ENCODE data around the gene SPACA9.
A peak's percentile ranks its signal among the peaks of the same experiment; 100 is the strongest.

The SPACA9 gene

DNA sequence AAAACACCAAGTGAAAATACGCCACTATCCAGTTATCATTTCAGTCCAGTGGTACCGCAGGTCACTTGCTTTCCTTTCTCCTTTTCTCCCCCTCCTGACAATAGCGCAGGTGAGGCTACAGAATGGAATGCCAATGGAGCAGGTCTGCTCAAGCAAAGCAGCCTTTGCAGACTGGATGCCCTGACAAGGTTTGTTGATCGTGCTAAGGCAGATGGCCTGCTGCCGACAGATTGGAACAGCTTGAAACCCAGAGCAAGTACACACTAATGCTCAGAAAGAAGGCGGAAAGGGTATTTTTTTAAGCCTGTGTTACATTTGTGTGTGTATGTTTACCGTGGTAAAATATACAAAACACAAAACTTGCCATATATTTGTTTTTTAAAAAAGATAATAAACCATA is 19.4 kb downstream of the SPACA9 start:
- DNase-seq, result no peak
- Histone ChIP-seq H2BK5ac (ENCODE audit: low read length) (no peak overlapping the region), H3K4me2 (ENCODE audit: low read length) (no peak overlapping the region), H4K5ac (ENCODE audit: low read length) (no peak overlapping the region), H3K36me3 (ENCODE audit: control insufficient read depth, insufficient read depth, low read length) (peaks cover 10% of the 10 kb centered on the region), H3K79me2 (ENCODE audit: control insufficient read depth, insufficient read depth, low read length) (no peaks in the 10 kb centered on the region), H3K9ac (ENCODE audit: low read length) (no peak overlapping the region), H3K27me3 (ENCODE audit: insufficient read depth, low read length, poor library complexity) (no peaks in the 10 kb centered on the region), H3K79me1 (ENCODE audit: low read length) (no peaks in the 10 kb centered on the region), H3K4me1 (ENCODE audit: control insufficient read depth, low read depth, low read length) (no peaks in the 10 kb centered on the region), H3K18ac (ENCODE audit: low read length) (no peak overlapping the region), H3K23ac (ENCODE audit: low read length) (no peak overlapping the region), H2AK5ac (ENCODE audit: low read length) (no peak overlapping the region), H2BK15ac (replicated peaks; ENCODE audit: low read depth) (no peak overlapping the region), H3K56ac (ENCODE audit: low read length) (no peak overlapping the region), H3K4me3 (ENCODE audit: low read length) (no peak overlapping the region), H3K27ac (ENCODE audit: low read depth, low read length) (no peak overlapping the region), H2BK120ac (ENCODE audit: low read depth, low read length) (no peak overlapping the region), H4K8ac (ENCODE audit: low read depth, low read length) (no peak overlapping the region), H3K4ac (ENCODE audit: low read depth, low read length) (no peak overlapping the region)
- no CpG with 5 or more reads among the region's 7 CpGs for WGBS (ENCODE audit: extremely low coverage, insufficient coverage, low lambda C conversion rate)

DNA sequence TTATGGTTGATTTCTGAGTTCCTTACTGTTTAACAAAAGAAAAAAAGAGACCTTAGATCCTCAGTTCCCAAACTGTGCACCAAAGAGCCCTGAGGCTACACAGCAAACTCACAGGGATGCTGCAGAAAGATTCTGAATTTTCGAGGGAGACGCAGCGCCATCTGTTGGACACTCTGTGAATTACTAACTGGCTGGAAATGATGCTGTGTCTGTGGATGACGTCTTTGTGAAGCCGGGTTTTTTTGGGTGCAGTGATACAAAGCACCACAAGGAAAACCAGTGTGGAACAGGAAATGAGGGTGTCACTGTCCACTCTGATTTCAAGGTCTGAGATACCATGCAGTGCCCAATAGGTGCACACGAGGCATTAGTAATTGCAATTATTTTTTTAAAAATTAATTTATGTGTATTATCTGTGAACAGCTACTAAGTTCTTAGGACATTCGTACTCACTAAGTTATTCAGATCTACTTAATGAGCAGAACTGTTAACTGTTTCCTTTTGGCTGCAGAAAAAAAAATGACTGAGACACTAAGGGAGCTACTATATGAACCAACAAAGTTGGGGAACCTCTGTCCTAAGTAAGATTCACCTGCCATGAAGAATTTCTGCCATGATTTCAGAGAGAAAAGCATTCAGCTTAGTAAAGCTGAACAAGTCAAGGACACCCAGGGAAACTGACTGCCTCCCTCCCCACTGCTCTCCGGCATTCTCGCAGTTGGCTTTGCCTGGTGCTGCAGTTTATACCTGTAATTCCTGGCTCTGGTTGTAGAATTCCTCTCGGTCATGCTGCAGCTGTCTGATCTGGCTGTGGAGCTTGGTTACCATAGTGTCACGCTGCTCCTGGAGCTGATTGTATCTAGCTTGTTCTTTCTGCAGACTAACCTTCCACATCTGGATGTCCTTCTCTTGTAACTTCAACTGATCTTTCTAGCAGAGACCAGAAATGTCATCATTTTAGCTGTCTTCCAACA is 23.4 kb downstream of the SPACA9 start:
- H3K27ac ChIP-seq (ENCODE audit: low read depth, low read length), result no peak overlapping the region

DNA sequence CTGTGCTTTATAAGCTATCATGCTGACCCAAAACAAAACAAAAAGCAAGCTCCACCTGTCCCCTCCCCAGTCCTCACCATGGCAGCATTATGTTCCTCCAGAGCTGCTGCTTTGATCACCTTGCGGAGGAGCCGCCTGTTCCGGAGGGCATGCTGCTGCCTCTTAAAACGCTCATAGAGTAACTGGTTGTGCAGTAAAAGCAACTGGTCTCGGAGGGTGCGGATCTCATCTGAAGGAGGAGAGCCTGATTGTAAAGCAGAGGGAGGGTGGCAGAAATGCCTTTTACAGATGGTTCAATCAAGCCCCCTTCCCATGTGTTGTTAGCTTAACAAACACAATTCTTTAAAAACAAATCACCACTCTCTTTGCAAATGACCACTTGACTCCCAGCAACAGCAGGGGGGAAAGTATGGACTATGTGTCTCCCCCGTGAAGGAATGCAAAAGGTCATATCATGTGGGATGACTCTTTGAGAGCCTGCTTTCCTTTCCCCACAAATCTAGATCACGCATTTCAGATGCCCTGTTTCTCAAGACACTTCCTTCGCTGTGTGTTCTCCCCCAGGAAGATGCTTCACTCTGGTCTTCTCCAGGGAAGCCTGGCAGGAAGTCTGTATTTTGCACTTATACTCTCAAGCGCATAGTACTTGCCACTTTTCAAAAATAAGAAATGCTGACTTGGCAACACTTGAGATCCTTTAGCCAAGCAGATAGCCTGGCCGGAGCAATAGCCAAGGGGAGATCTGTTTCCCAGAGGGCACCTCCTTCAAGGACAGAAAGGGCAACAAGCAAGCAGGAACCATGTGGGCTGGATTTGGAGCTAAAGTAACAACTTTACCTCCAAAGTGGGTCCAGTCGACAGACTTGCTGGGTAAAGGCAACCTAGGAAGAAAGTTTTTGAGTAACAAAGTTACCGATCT is 25.1 kb downstream of the SPACA9 start:
- Histone ChIP-seq H3K27me3 (ENCODE audit: insufficient read depth, low read length, poor library complexity) (no peaks in the 10 kb centered on the region), H2BK15ac (replicated peaks; ENCODE audit: low read depth) (no peak overlapping the region), H3K23ac (ENCODE audit: low read length) (no peak overlapping the region), H4K5ac (ENCODE audit: low read length) (no peak overlapping the region), H2BK5ac (ENCODE audit: low read length) (no peak overlapping the region), H2BK120ac (ENCODE audit: low read depth, low read length) (no peak overlapping the region), H4K8ac (ENCODE audit: low read depth, low read length) (no peak overlapping the region), H3K36me3 (ENCODE audit: control insufficient read depth, insufficient read depth, low read length) (peaks cover 4% of the 10 kb centered on the region), H3K18ac (ENCODE audit: low read length) (no peak overlapping the region), H3K9ac (ENCODE audit: low read length) (no peak overlapping the region), H2AK5ac (ENCODE audit: low read length) (no peak overlapping the region), H3K4ac (ENCODE audit: low read depth, low read length) (no peak overlapping the region), H3K4me3 (ENCODE audit: low read length) (no peak overlapping the region), H3K56ac (ENCODE audit: low read length) (no peak overlapping the region), H3K4me1 (ENCODE audit: control insufficient read depth, low read depth, low read length) (no peaks in the 10 kb centered on the region), H3K79me1 (ENCODE audit: low read length) (no peaks in the 10 kb centered on the region), H3K4me2 (ENCODE audit: low read length) (no peak overlapping the region), H3K79me2 (ENCODE audit: control insufficient read depth, insufficient read depth, low read length) (no peaks in the 10 kb centered on the region), H3K27ac (ENCODE audit: low read depth, low read length) (no peak overlapping the region)
- WGBS (ENCODE audit: extremely low coverage, insufficient coverage, low lambda C conversion rate), result no CpG with 5 or more reads among the region's 13 CpGs
- DNase-seq, result peak; percentile 39

More for the DNA sequence above, 23.4 kb downstream of the SPACA9 start:
- no peak overlapping the region for H3K4ac ChIP-seq (ENCODE audit: low read depth, low read length)
- no peaks in the 10 kb centered on the region for H3K79me1 ChIP-seq (ENCODE audit: low read length)
- no peaks in the 10 kb centered on the region for H3K79me2 ChIP-seq (ENCODE audit: control insufficient read depth, insufficient read depth, low read length)
- H3K4me2 ChIP-seq (ENCODE audit: low read length), result no peak overlapping the region
- H2BK120ac ChIP-seq (ENCODE audit: low read depth, low read length), result no peak overlapping the region
- no peak overlapping the region for H4K5ac ChIP-seq (ENCODE audit: low read length)
- peaks cover 4% of the 10 kb centered on the region for H3K36me3 ChIP-seq (ENCODE audit: control insufficient read depth, insufficient read depth, low read length)
- H2BK15ac ChIP-seq (replicated peaks; ENCODE audit: low read depth), result no peak overlapping the region
- no peak overlapping the region for H3K23ac ChIP-seq (ENCODE audit: low read length)
- no peak overlapping the region for H3K9ac ChIP-seq (ENCODE audit: low read length)
- no peak overlapping the region for H3K56ac ChIP-seq (ENCODE audit: low read length)
- no peak overlapping the region for H3K18ac ChIP-seq (ENCODE audit: low read length)
- H3K4me3 ChIP-seq (ENCODE audit: low read length), result no peak overlapping the region
- H2BK5ac ChIP-seq (ENCODE audit: low read length), result no peak overlapping the region
- no CpG with 5 or more reads among the region's 11 CpGs for WGBS (ENCODE audit: extremely low coverage, insufficient coverage, low lambda C conversion rate)
- DNase-seq, result peak; percentile 90
- H2AK5ac ChIP-seq (ENCODE audit: low read length), result no peak overlapping the region
- no peak overlapping the region for H4K8ac ChIP-seq (ENCODE audit: low read depth, low read length)
- H3K27me3 ChIP-seq (ENCODE audit: insufficient read depth, low read length, poor library complexity), result no peaks in the 10 kb centered on the region
- H3K4me1 ChIP-seq (ENCODE audit: control insufficient read depth, low read depth, low read length), result no peaks in the 10 kb centered on the region

DNA sequence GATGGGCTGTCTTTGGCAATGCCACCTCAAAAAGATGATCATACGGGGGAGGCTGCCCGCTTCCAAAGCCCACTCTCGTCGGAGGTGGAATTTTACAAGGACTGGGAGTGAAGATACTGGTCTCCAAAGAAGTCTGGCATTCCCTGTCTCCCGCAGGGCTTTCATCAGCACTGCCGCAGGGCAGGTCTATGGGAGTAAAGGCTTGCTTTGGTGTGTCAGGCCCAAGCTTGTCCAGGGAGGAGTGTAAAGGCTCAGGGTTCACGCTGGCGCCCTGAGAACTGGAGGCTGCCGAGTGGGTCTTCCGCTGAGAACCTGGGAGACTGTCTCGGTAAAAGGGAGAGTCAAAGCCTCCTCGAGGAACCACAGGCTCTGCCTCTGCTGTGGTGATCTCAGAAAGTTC is 27.0 kb downstream of the SPACA9 start:
- H3K18ac ChIP-seq (ENCODE audit: low read length), result no peak overlapping the region

DNA sequence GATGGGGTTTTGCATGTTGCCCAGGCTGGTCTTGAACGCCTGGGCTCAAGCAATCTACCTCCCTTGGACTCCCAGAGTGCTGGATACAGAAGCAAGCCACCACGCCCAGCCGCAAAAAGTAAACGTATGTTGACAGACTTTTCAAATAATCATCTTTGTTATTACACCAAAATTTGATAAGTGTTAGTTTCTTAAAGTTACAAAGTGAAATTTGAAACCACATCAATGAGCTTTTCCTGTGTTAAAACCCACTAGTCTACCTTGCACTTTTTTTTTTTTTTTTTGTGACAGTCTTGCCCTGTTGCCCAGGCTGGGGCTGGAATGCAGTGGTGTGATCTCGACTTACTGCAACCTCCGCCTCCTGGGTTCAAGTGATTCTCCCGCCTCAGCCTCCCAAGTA is 29.9 kb downstream of the SPACA9 start:
- H3K27me3 ChIP-seq (ENCODE audit: insufficient read depth, low read length, poor library complexity), result no peaks in the 10 kb centered on the region
- no peak overlapping the region for H3K4me2 ChIP-seq (ENCODE audit: low read length)
- no peak overlapping the region for H2BK120ac ChIP-seq (ENCODE audit: low read depth, low read length)
- H3K79me1 ChIP-seq (ENCODE audit: low read length), result no peaks in the 10 kb centered on the region
- no peak overlapping the region for H3K9ac ChIP-seq (ENCODE audit: low read length)
- no peak overlapping the region for H3K4ac ChIP-seq (ENCODE audit: low read depth, low read length)
- H3K79me2 ChIP-seq (ENCODE audit: control insufficient read depth, insufficient read depth, low read length), result no peaks in the 10 kb centered on the region
- no peak overlapping the region for H3K4me3 ChIP-seq (ENCODE audit: low read length)
- H3K18ac ChIP-seq (ENCODE audit: low read length), result no peak overlapping the region
- H3K23ac ChIP-seq (ENCODE audit: low read length), result no peak overlapping the region
- H3K56ac ChIP-seq (ENCODE audit: low read length), result no peak overlapping the region
- no CpG with 5 or more reads among the region's 7 CpGs for WGBS (ENCODE audit: extremely low coverage, insufficient coverage, low lambda C conversion rate)
- no peak overlapping the region for H3K27ac ChIP-seq (ENCODE audit: low read depth, low read length)
- no peak overlapping the region for H2BK5ac ChIP-seq (ENCODE audit: low read length)
- H4K5ac ChIP-seq (ENCODE audit: low read length), result no peak overlapping the region
- peaks cover 6% of the 10 kb centered on the region for H3K36me3 ChIP-seq (ENCODE audit: control insufficient read depth, insufficient read depth, low read length)
- no peak for DNase-seq
- H2AK5ac ChIP-seq (ENCODE audit: low read length), result no peak overlapping the region
- H4K8ac ChIP-seq (ENCODE audit: low read depth, low read length), result no peak overlapping the region
- H2BK15ac ChIP-seq (replicated peaks; ENCODE audit: low read depth), result no peak overlapping the region
- H3K4me1 ChIP-seq (ENCODE audit: control insufficient read depth, low read depth, low read length), result no peaks in the 10 kb centered on the region

More for the DNA sequence above, 27.0 kb downstream of the SPACA9 start:
- Histone ChIP-seq H2AK5ac (ENCODE audit: low read length) (no peak overlapping the region), H2BK5ac (ENCODE audit: low read length) (no peak overlapping the region), H3K4me3 (ENCODE audit: low read length) (no peak overlapping the region), H3K36me3 (ENCODE audit: control insufficient read depth, insufficient read depth, low read length) (peaks cover 2% of the 10 kb centered on the region), H4K8ac (ENCODE audit: low read depth, low read length) (no peak overlapping the region), H3K4ac (ENCODE audit: low read depth, low read length) (no peak overlapping the region), H4K5ac (ENCODE audit: low read length) (no peak overlapping the region), H2BK120ac (ENCODE audit: low read depth, low read length) (no peak overlapping the region), H3K79me2 (ENCODE audit: control insufficient read depth, insufficient read depth, low read length) (no peaks in the 10 kb centered on the region), H3K4me1 (ENCODE audit: control insufficient read depth, low read depth, low read length) (no peaks in the 10 kb centered on the region), H3K9ac (ENCODE audit: low read length) (no peak overlapping the region), H3K79me1 (ENCODE audit: low read length) (no peaks in the 10 kb centered on the region), H3K4me2 (ENCODE audit: low read length) (no peak overlapping the region), H3K27me3 (ENCODE audit: insufficient read depth, low read length, poor library complexity) (no peaks in the 10 kb centered on the region), H3K27ac (ENCODE audit: low read depth, low read length) (no peak overlapping the region), H3K56ac (ENCODE audit: low read length) (no peak overlapping the region), H3K23ac (ENCODE audit: low read length) (no peak overlapping the region), H2BK15ac (replicated peaks; ENCODE audit: low read depth) (no peak overlapping the region)
- no peak for DNase-seq
- WGBS (ENCODE audit: extremely low coverage, insufficient coverage, low lambda C conversion rate), result no CpG with 5 or more reads among the region's 12 CpGs
